ENCODE data around the gene ADAM21.
"Not testable (repeated sequence)": the region's sequence is repeated elsewhere in the genome, so short reads cannot be mapped to it uniquely, and the experiment has no call there.

- TF ChIP-seq POLR2A, CTCF (IDR thresholded peaks at IDR 0.05): not testable (repeated sequence)
Observed at GRCh38 chr14:70426555-70426954, 25.4 kb upstream of the ADAM21 start.

Data from lower leg skin (tissue), 3 donors.